Measurements from ENCODE around the gene MITF.

DNA sequence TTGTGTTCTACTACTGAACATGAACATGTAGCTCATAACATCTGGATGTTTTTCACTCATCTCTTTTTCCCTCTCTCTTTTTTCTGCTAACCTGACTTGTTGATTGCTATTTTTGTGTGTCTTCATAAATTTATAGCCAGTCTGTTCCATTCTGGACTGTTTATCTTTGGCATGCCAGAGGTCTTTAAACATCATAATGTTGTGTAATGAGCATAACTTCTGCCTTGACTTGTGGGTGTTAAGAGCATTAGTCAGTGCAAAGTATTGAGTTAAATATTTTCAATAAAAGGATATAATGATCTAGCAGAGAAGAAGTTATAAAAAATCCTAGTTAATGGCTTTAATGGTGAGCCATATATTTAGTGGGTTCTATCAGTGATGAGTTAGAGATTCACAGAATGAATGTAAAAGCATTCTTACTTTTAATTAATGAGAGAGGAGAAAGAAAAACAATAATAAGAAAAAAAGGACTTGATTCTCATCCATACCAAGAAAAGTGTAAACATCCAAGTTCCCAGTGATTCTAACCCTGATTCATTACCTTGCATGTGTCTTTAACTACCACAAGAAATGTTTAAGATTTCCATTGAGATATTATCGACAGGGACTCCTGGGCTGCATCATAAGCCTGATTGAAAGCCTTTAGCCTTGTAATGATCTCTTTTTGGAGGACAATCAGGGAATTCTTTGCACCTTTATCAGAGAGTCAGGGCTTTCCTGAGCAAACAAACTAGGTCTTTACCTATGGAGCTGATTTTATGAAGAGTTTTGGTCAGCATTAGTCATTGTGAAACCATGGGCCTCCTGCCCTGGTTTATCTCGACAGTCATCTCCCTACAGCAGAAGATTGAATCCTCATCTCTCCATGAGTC, 22.9 kb downstream of the MITF start:
- TF ChIP-seq, protein P1, sequence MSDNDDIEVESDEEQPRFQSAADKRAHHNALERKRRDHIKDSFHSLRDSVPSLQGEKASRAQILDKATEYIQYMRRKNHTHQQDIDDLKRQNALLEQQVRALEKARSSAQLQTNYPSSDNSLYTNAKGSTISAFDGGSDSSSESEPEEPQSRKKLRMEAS (IDR thresholded peaks at IDR 0.05; ENCODE audit: low read depth, low read length), result no peak
- TF ChIP-seq, protein P2, sequence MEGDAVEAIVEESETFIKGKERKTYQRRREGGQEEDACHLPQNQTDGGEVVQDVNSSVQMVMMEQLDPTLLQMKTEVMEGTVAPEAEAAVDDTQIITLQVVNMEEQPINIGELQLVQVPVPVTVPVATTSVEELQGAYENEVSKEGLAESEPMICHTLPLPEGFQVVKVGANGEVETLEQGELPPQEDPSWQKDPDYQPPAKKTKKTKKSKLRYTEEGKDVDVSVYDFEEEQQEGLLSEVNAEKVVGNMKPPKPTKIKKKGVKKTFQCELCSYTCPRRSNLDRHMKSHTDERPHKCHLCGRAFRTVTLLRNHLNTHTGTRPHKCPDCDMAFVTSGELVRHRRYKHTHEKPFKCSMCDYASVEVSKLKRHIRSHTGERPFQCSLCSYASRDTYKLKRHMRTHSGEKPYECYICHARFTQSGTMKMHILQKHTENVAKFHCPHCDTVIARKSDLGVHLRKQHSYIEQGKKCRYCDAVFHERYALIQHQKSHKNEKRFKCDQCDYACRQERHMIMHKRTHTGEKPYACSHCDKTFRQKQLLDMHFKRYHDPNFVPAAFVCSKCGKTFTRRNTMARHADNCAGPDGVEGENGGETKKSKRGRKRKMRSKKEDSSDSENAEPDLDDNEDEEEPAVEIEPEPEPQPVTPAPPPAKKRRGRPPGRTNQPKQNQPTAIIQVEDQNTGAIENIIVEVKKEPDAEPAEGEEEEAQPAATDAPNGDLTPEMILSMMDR (IDR thresholded peaks at IDR 0.05; ENCODE audit: low read depth, low read length), result no peak
- TF ChIP-seq MYC (IDR thresholded peaks at IDR 0.05; ENCODE audit: low read depth, low read length) (no peak), POLR2A (IDR thresholded peaks at IDR 0.05; ENCODE audit: extremely low read depth, insufficient read length) (no peak)
